HepG2 (cell line): Measurements from ENCODE around the gene FAM76A. TPM values are rescaled to one million over a fixed set of nuclear protein-coding genes. Genes with fewer than 3 reads are reported as not detected.

Experiments
- CBX1 ChIP-seq: IDR thresholded peaks from one replicate; pipeline ENCODE4 v1.6.1; 2016; ENCODE audit warnings: antibody characterized with exemption, low read depth
- FOXP1 ChIP-seq, 2 experiments: fragments of 450-650 bp in 1 of 2; IDR thresholded peaks; 2 replicates each; pipeline ENCODE4 v1.6.1; 2017 to 2018; ENCODE audit warnings: antibody characterized with exemption in 1 of 2
- GABPA ChIP-seq, 2 experiments: IDR thresholded peaks; 2 replicates each; pipeline ENCODE4 v1.6.1; 2011 to 2016; ENCODE audit warnings: low read depth in 2 of 2, low read length in 1 of 2, missing biosample characterization in 1 of 2, missing genetic modification characterization in 1 of 2
- HNRNPL ChIP-seq: fragments of 200-400 bp; formaldehyde crosslinking; IDR thresholded peaks from 2 replicates; pipeline ENCODE4 v1.6.1; 2017; ENCODE audit warnings: mild to moderate bottlenecking, low read depth, low read length
- HNRNPLL ChIP-seq: fragments of 200-400 bp; formaldehyde crosslinking; IDR thresholded peaks from 2 replicates; pipeline ENCODE4 v1.6.1; 2017; ENCODE audit warnings: mild to moderate bottlenecking, low read depth, low read length; ENCODE audit not compliant: poor library complexity, severe bottlenecking
- MEIS2 ChIP-seq: sonication (generic); formaldehyde crosslinking; IDR thresholded peaks from 2 replicates; pipeline ENCODE4 v1.9.0; 2021; ENCODE audit warnings: mild to moderate bottlenecking, missing genetic modification reagents
- MTA1 ChIP-seq: sonication (generic); formaldehyde crosslinking; IDR thresholded peaks from 2 replicates; pipeline ENCODE4 v1.4.0; 2020; ENCODE audit warnings: missing genetic modification reagents, mild to moderate bottlenecking, borderline replicate concordance
- POLR2A ChIP-seq, 2 experiments: IDR thresholded peaks; 2 replicates each; pipeline ENCODE4 v1.6.1; 2011; ENCODE audit warnings: low read depth in 2 of 2, low read length in 2 of 2, mild to moderate bottlenecking in 1 of 2, moderate library complexity in 1 of 2; ENCODE audit not compliant: insufficient read depth in 1 of 2
- TEF ChIP-seq: sonication (generic); formaldehyde crosslinking; IDR thresholded peaks from 2 replicates; pipeline ENCODE4 v1.5.0; 2020; ENCODE audit warnings: missing genetic modification reagents
- USF2 ChIP-seq, 2 experiments: sonication (generic) in 1 of 2; formaldehyde crosslinking in 1 of 2; IDR thresholded peaks; 2 replicates each; pipeline versions ENCODE4 v1.5.1 to v1.6.1; 2011 to 2020; ENCODE audit warnings: borderline replicate concordance in 1 of 2, low read depth in 1 of 2, low read length in 1 of 2, mild to moderate bottlenecking in 1 of 2, missing genetic modification reagents in 1 of 2, moderate library complexity in 1 of 2
- ZBTB3 ChIP-seq: sonication (generic); formaldehyde crosslinking; IDR thresholded peaks from 2 replicates; pipeline ENCODE4 v1.4.0; 2020; ENCODE audit warnings: low read depth, mild to moderate bottlenecking, moderate library complexity, missing genetic modification reagents, borderline replicate concordance
- ZNF30 ChIP-seq: sonication (generic); formaldehyde crosslinking; IDR thresholded peaks from 2 replicates; pipeline ENCODE4 v1.5.0; 2020; ENCODE audit warnings: mild to moderate bottlenecking, missing genetic modification reagents
- ZNF331 ChIP-seq: sonication (generic); formaldehyde crosslinking; IDR thresholded peaks from 2 replicates; pipeline ENCODE4 v1.4.0; 2020; ENCODE audit warnings: missing genetic modification reagents
- ZNF510 ChIP-seq: sonication (generic); formaldehyde crosslinking; IDR thresholded peaks from 2 replicates; pipeline ENCODE4 v1.4.0; 2020; ENCODE audit warnings: low read depth, mild to moderate bottlenecking, missing genetic modification reagents
- ZNF547 ChIP-seq: sonication (generic); formaldehyde crosslinking; IDR thresholded peaks from 2 replicates; pipeline ENCODE4 v1.5.1; 2020; ENCODE audit warnings: mild to moderate bottlenecking, missing genetic modification reagents
- ZNF703 ChIP-seq: sonication (generic); formaldehyde crosslinking; IDR thresholded peaks from 2 replicates; pipeline ENCODE4 v1.5.1; 2020; ENCODE audit warnings: missing genetic modification reagents, mild to moderate bottlenecking, moderate library complexity, borderline replicate concordance
- ZNF790 ChIP-seq: sonication (generic); formaldehyde crosslinking; IDR thresholded peaks from 2 replicates; pipeline ENCODE4 v1.8.0; 2022; ENCODE audit warnings: missing genetic modification reagents, mild to moderate bottlenecking, borderline replicate concordance
- polyA plus RNA-seq, 8 experiments: library from polyadenylated mRNA; depleted of rRNA in 3 of 8; stranded (reverse) in 7 of 8; unstranded in 1 of 8; fragments of >200 nt; fragmentation: Illumina TruSeq in 4 of 8; extraction: Trizol in 4 of 8; gene quantifications; 2 replicates each; pipeline versions ENCODE4 v1.2.1 to v1.2.3, GENCODE V29; 2011 to 2016; ENCODE audit warnings: low read depth in 4 of 8, missing spikeins in 1 of 8, mixed read lengths in 1 of 8; ENCODE audit not compliant: insufficient read depth in 1 of 8
- total RNA-seq, 5 experiments: library from RNA; depleted of rRNA; stranded (reverse); fragments of >200 nt; fragmentation: Illumina TruSeq; extraction: Trizol; gene quantifications; 2 replicates each; pipeline ENCODE4 v1.2.3, GENCODE V29; 2016; ENCODE audit warnings: low read depth in 1 of 5
- TF ChIP-seq, protein P1 (sequence below): sonication (generic); formaldehyde crosslinking; IDR thresholded peaks from 2 replicates; pipeline ENCODE4 v1.5.0; 2020; ENCODE audit warnings: mild to moderate bottlenecking, missing genetic modification reagents
- TF ChIP-seq, protein P2 (sequence below): IDR thresholded peaks from 2 replicates; pipeline ENCODE4 v1.6.1; 2018; ENCODE audit warnings: missing genetic modification reagents, mild to moderate bottlenecking, missing compliant biosample characterization
- TF ChIP-seq, protein P3 (sequence below): IDR thresholded peaks from 2 replicates; pipeline ENCODE4 v1.6.1; 2016; ENCODE audit warnings: control low read depth

The FAM76A gene
- total and polyA plus RNA-seq, 2 of the 13 experiments (the other 11 are each of a cell fraction or from before 2014, with no cell fraction given) = 4.2 to 15.7 TPM

DNA sequence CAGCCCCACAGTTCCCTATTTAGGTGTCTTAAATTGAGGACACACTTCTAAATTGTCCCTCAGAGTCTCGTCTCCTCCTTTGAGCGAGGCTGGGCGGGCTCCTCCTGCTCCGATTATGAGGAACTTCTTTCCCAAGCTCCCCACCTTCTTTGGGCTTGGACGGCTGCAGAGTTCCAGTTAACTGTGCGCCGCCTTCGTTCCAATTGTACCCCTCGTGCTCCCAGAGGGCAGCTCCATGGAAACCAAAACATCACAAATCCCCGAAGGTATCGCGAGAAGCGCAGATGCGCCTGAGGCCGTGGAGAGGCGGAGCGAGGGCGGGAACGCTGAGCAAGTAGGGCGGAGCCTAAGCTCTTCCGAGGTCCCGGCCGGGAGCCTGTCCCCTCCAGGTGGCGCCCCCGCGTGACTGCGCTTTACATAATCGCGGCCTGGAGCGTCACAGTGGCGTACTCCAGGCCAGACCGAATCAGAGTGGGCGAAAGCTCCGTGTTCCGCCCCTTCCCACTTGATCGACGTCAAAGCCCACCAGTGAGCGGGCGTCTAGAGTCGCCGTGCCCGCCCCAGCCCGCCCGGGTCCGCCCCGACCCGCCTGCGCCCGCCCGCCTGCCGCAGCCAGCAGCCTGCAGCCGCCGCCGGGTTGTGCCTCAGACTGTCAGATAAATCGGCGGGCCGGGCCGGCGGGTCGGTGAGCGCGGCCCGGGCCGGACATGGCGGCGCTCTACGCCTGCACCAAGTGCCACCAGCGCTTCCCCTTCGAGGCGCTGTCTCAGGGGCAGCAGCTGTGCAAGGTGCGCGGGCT lies at the start of gene FAM76A (continued):
- peak; percentile 68 for TF ChIP-seq USF2 (IDR thresholded peaks at IDR 0.05; ENCODE audit: low read depth, low read length)
- peak; percentile 44; the same call in 1 of the 2 replicates for TF ChIP-seq USF2 (CRISPR knock-in tag; IDR thresholded peaks at IDR 0.05; ENCODE audit: borderline replicate concordance)
- no peak for TF ChIP-seq GABPA (IDR thresholded peaks at IDR 0.05; ENCODE audit: low read depth, low read length)
- TF ChIP-seq GABPA (CRISPR knock-in tag; IDR thresholded peaks at IDR 0.05; ENCODE audit: low read depth) = peak; percentile 9; the same call in 1 of the 2 replicates
- no peak for TF ChIP-seq HNRNPL
- TF ChIP-seq, protein P1, sequence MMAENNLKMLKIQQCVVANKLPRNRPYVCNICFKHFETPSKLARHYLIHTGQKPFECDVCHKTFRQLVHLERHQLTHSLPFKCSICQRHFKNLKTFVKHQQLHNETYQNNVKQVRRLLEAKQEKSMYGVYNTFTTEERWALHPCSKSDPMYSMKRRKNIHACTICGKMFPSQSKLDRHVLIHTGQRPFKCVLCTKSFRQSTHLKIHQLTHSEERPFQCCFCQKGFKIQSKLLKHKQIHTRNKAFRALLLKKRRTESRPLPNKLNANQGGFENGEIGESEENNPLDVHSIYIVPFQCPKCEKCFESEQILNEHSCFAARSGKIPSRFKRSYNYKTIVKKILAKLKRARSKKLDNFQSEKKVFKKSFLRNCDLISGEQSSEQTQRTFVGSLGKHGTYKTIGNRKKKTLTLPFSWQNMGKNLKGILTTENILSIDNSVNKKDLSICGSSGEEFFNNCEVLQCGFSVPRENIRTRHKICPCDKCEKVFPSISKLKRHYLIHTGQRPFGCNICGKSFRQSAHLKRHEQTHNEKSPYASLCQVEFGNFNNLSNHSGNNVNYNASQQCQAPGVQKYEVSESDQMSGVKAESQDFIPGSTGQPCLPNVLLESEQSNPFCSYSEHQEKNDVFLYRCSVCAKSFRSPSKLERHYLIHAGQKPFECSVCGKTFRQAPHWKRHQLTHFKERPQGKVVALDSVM = 0 out of 2 replicates have a peak, but pooled peaks have one; percentile 30
- peak; percentile 97 for TF ChIP-seq TEF (CRISPR knock-in tag)
- no peak for TF ChIP-seq ZNF331 (CRISPR knock-in tag)
- TF ChIP-seq, protein P2, sequence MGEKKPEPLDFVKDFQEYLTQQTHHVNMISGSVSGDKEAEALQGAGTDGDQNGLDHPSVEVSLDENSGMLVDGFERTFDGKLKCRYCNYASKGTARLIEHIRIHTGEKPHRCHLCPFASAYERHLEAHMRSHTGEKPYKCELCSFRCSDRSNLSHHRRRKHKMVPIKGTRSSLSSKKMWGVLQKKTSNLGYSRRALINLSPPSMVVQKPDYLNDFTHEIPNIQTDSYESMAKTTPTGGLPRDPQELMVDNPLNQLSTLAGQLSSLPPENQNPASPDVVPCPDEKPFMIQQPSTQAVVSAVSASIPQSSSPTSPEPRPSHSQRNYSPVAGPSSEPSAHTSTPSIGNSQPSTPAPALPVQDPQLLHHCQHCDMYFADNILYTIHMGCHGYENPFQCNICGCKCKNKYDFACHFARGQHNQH (CRISPR knock-in tag) = peak; percentile 38
- peak; percentile 67 for TF ChIP-seq HNRNPLL
- TF ChIP-seq ZNF790 (CRISPR knock-in tag) = no peak
- 0 out of 2 replicates have a peak, but pooled peaks have one; percentile 19 for TF ChIP-seq ZNF510 (CRISPR knock-in tag)
- peak; percentile 69 for TF ChIP-seq CBX1
- TF ChIP-seq POLR2A (IDR thresholded peaks at IDR 0.05; ENCODE audit: insufficient read depth in 1 of 2, low read depth in 2 of 2, low read length in 2 of 2) = peak; percentile 57 to 70
- TF ChIP-seq FOXP1 (IDR thresholded peaks at IDR 0.05) = no peak
- no peak for TF ChIP-seq FOXP1 (CRISPR knock-in tag; IDR thresholded peaks at IDR 0.05)
- peak; percentile 59; the same call in 1 of the 2 replicates for TF ChIP-seq MEIS2 (CRISPR knock-in tag)
- TF ChIP-seq ZNF30 (CRISPR knock-in tag) = no peak
- TF ChIP-seq, protein P3, sequence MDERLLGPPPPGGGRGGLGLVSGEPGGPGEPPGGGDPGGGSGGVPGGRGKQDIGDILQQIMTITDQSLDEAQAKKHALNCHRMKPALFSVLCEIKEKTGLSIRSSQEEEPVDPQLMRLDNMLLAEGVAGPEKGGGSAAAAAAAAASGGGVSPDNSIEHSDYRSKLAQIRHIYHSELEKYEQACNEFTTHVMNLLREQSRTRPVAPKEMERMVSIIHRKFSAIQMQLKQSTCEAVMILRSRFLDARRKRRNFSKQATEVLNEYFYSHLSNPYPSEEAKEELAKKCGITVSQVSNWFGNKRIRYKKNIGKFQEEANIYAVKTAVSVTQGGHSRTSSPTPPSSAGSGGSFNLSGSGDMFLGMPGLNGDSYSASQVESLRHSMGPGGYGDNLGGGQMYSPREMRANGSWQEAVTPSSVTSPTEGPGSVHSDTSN (CRISPR knock-in tag) = peak; percentile 87
- peak; percentile 35; the same call in 1 of the 2 replicates for TF ChIP-seq ZNF547 (CRISPR knock-in tag)
- peak; percentile 80; the same call in 1 of the 2 replicates for TF ChIP-seq ZBTB3
- no peak for TF ChIP-seq MTA1 (CRISPR knock-in tag)
- TF ChIP-seq ZNF703 (CRISPR knock-in tag) = no peak
